Anterior cingulate cortex (tissue), 58 donors: ENCODE results near the gene CLEC18B.
"Not testable (repeated sequence)": the region's sequence is repeated elsewhere in the genome, so short reads cannot be mapped to it uniquely, and the experiment has no call there.

ENCODE experiments used
- DNase-seq, 58 donors: peaks; one replicate each; lab custom pipeline; 2025; lab: John Stamatoyannopoulos, UW

The CLEC18B gene

GRCh38 chr16:74447578-74447977 is 26.3 kb upstream of the CLEC18B start:
- DNase-seq = no peak

- DNase-seq = no peak
Measured at GRCh38 chr16:74446866-74447265, 25.6 kb upstream of the CLEC18B start.

- not testable (repeated sequence) for DNase-seq
Measured at GRCh38 chr16:74443624-74444346, 22.5 kb upstream of the CLEC18B start.

GRCh38 chr16:74439685-74440084 is 18.4 kb upstream of the CLEC18B start:
- DNase-seq = no peak

- no peak for DNase-seq
Measured at GRCh38 chr16:74438492-74438979, 17.3 kb upstream of the CLEC18B start.

GRCh38 chr16:74431516-74431915 is 10.2 kb upstream of the CLEC18B start:
- DNase-seq = no peak

GRCh38 chr16:74430036-74430712 is 8.9 kb upstream of the CLEC18B start:
- DNase-seq = peak in 27 of 58 donors; percentile 3 to 58 (median 18)

- DNase-seq = not testable (repeated sequence)
Measured at GRCh38 chr16:74428493-74428892, 7.2 kb upstream of the CLEC18B start.

- not testable (repeated sequence) for DNase-seq
Measured at GRCh38 chr16:74425751-74426150, 4.5 kb upstream of the CLEC18B start.

- DNase-seq = not testable (repeated sequence)
Measured at GRCh38 chr16:74423721-74424120, 2.4 kb upstream of the CLEC18B start.

- DNase-seq = not testable (repeated sequence)
Measured at GRCh38 chr16:74422086-74422485, 808 bp upstream of the CLEC18B start.

- DNase-seq = not testable (repeated sequence)
Measured at GRCh38 chr16:74421482-74421785, 156 bp upstream of the CLEC18B start.

GRCh38 chr16:74419811-74420210 is 1.5 kb downstream of the CLEC18B start:
- DNase-seq = not testable (repeated sequence)

GRCh38 chr16:74417897-74418296 is 3.4 kb downstream of the CLEC18B start:
- not testable (repeated sequence) for DNase-seq

- not testable (repeated sequence) for DNase-seq
Measured at GRCh38 chr16:74413920-74414319, 7.4 kb downstream of the CLEC18B start.

- not testable (repeated sequence) for DNase-seq
Measured at GRCh38 chr16:74413485-74413884, 7.8 kb downstream of the CLEC18B start.

- DNase-seq = not testable (repeated sequence)
Measured at GRCh38 chr16:74412775-74413390, 8.4 kb downstream of the CLEC18B start.

GRCh38 chr16:74412138-74412774 is 9.0 kb downstream of the CLEC18B start:
- not testable (repeated sequence) for DNase-seq

- not testable (repeated sequence) for DNase-seq
Measured at GRCh38 chr16:74410981-74411380, 10.3 kb downstream of the CLEC18B start.

GRCh38 chr16:74410057-74410957 is 11.0 kb downstream of the CLEC18B start:
- DNase-seq = not testable (repeated sequence)
